ENCODE data around the gene CSTA. TPM values are rescaled to one million over a fixed set of nuclear protein-coding genes. Genes with fewer than 3 reads are reported as not detected.

Gene CSTA
- total RNA-seq, 1 experiment from 2014 or later: not detected

DNA sequence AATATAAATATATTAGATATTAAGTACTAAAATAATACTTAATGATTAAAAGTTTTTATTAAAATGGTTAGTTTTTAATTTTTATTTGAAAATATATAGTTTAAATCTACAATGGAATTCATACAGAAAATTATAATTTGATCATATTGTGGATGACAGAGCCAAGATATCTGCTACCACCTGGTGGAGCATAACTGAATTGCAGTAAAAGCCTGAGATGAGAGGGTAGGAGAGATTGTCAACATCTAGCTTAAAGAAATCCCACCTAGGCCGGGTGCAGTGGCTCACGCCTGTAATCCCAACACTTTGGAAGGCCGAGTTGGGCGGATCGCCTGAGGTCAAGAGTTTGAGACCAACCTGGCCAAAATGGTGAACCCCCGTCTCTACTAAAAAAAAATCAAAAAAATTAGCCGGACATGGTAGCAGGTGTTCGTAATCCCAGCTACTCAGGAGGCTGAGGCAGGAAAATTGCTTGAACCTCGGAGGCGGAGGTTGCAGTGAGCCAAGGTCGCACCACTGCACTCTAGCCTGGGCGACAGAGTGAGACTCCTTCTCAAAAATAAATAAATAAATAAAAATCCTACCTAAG lies 25.1 kb upstream of the CSTA start:
- CTCF ChIA-PET: interaction anchor here (0.6 to 1.2 kb wide), 4 partner anchors 56 to 754 kb away, joined by 3 to 15 read pairs (median 6); partner anchors contain the start of gene POLQ
- Histone ChIP-seq H4K20me1 (ENCODE audit: low read length) (no peaks in the 10 kb centered on the region), H3K79me2 (ENCODE audit: low read length) (no peaks in the 10 kb centered on the region), H3K9me2 (replicated peaks; ENCODE audit: low read length) (no peaks in the 10 kb centered on the region), H2AFZ (ENCODE audit: low read length) (no peak overlapping the region), H3K9me3 (ENCODE audit: low read length) (no peaks in the 10 kb centered on the region), H3K27ac (ENCODE audit: low read length) (no peak overlapping the region), H3K9ac (ENCODE audit: low read length) (no peak overlapping the region), H3F3A (ENCODE audit: low read length, unreplicated experiment) (no peaks in the 10 kb centered on the region), H3K4me2 (ENCODE audit: low read length) (no peak overlapping the region), H3K36me3 (ENCODE audit: low read depth, low read length) (no peaks in the 10 kb centered on the region), H3K4me1 (ENCODE audit: insufficient read depth, low read length) (peaks cover 6% of the 10 kb centered on the region), H3K27me3 (ENCODE audit: low read length) (no peaks in the 10 kb centered on the region), H3K4me3 (ENCODE audit: low read length) (no peak overlapping the region)
- POLR2A ChIA-PET (ENCODE audit: unreplicated experiment): interaction anchor here (0.7 kb wide), 1 partner anchor 672 kb away, joined by 3 read pairs; no protein-coding TSS in a partner anchor
- TF ChIP-seq, protein P1, sequence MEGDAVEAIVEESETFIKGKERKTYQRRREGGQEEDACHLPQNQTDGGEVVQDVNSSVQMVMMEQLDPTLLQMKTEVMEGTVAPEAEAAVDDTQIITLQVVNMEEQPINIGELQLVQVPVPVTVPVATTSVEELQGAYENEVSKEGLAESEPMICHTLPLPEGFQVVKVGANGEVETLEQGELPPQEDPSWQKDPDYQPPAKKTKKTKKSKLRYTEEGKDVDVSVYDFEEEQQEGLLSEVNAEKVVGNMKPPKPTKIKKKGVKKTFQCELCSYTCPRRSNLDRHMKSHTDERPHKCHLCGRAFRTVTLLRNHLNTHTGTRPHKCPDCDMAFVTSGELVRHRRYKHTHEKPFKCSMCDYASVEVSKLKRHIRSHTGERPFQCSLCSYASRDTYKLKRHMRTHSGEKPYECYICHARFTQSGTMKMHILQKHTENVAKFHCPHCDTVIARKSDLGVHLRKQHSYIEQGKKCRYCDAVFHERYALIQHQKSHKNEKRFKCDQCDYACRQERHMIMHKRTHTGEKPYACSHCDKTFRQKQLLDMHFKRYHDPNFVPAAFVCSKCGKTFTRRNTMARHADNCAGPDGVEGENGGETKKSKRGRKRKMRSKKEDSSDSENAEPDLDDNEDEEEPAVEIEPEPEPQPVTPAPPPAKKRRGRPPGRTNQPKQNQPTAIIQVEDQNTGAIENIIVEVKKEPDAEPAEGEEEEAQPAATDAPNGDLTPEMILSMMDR (conservative IDR thresholded peaks at IDR 0.05; ENCODE audit: low read depth, low read length): peak; percentile 70
- TF ChIP-seq EZH2 (IDR thresholded peaks at IDR 0.05; ENCODE audit: low read length, unreplicated experiment): no peak
- intact Hi-C loops (cut with micrococcal nuclease): loop anchor here (1.0 kb wide), 1 partner anchor 754 kb away; no protein-coding TSS in a partner anchor
- peak; percentile 70 for ATAC-seq
- no TSS peak for BruUV-seq (replicated peaks)
- peak; percentile 82 for DNase-seq

DNA sequence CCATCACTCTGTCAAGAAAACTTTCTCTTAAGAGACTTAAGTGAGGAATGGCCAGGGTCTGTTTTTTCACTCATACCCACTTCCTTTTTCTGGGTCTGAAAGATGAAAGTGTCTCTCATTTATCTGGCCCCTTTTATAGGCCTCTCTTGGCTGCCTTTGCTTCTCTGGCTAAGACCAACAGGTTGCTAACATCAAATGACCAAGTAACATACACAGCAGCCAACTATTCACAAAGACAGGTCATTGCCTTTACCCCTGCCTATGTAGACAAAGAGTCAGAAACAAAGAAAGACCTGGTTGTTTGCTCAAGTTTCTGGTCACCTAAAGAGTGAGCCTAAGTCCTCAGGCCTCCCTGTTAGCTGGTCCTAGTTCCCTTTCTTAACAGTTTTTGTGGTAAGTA lies 24.0 kb upstream of the CSTA start:
- DNase-seq: no peak
- TF ChIP-seq, protein P1 (conservative IDR thresholded peaks at IDR 0.05; ENCODE audit: low read depth, low read length): no peak
- no peaks in the 10 kb centered on the region for H3K27me3 ChIP-seq (ENCODE audit: low read length)
- H3F3A ChIP-seq (ENCODE audit: low read length, unreplicated experiment): no peaks in the 10 kb centered on the region
- no TSS peak for BruUV-seq (replicated peaks)
- no peak overlapping the region for H3K4me2 ChIP-seq (ENCODE audit: low read length)
- H3K9me3 ChIP-seq (ENCODE audit: low read length): no peaks in the 10 kb centered on the region
- H4K20me1 ChIP-seq (ENCODE audit: low read length): no peaks in the 10 kb centered on the region
- H2AFZ ChIP-seq (ENCODE audit: low read length): no peak overlapping the region
- H3K36me3 ChIP-seq (ENCODE audit: low read depth, low read length): no peaks in the 10 kb centered on the region
- intact Hi-C loops (cut with micrococcal nuclease): no loop called here
- ATAC-seq: no peak
- ChIA-PET POLR2A (ENCODE audit: unreplicated experiment) (no interaction called here), CTCF (no interaction called here)
- H3K27ac ChIP-seq (ENCODE audit: low read length): no peak overlapping the region
- no peaks in the 10 kb centered on the region for H3K9me2 ChIP-seq (replicated peaks; ENCODE audit: low read length)
- no peak overlapping the region for H3K9ac ChIP-seq (ENCODE audit: low read length)
- H3K4me1 ChIP-seq (ENCODE audit: insufficient read depth, low read length): 0 out of 2 replicates have a peak, but pooled peaks cover 2% of the 10 kb centered on the region
- H3K4me3 ChIP-seq (ENCODE audit: low read length): no peak overlapping the region
- no peaks in the 10 kb centered on the region for H3K79me2 ChIP-seq (ENCODE audit: low read length)

DNA sequence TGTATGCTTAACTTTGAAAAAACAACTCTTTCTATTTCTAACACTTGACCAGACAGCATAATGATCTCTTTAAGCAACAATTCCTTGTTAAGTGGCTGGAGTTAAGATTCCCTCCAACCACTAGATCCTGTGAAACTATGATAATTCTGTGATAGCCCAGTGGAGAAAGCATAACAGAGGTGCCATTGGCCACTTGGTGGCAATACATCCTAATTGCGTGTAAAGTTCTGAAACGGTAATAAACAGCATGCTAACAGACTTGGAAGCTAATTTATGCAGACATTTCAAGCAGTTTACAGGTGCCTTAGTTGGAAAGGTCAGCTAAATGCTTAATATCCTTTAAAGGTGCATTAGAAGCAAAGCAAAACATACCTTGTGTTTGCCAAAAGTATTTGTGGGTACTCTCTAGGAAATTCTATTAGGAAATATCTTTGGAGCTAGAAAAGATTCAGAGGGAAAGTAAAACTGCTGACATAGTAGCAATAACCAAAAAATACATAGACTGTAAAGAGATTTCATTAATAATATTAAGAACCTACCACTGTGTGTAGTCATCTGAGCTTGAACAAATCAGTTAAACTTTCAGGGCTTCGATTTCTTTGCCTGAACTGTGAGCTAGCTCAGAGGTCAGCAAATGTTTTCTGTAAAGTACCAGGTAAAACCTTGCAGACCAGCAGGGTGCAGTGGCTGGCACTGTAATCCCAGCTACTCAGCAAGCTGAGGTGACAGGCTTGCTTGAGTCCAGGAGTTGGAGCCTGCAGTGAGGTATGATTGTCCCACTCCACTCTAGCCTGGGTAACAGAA lies 19.0 kb upstream of the CSTA start:
- Histone ChIP-seq H3K27ac (ENCODE audit: low read length) (no peak overlapping the region), H3K36me3 (ENCODE audit: low read depth, low read length) (no peaks in the 10 kb centered on the region), H3K4me3 (ENCODE audit: low read length) (peak overlapping the region; percentile 21; the same call in 1 of the 2 replicates), H2AFZ (ENCODE audit: low read length) (peak overlapping the region; percentile 60), H3F3A (ENCODE audit: low read length, unreplicated experiment) (no peaks in the 10 kb centered on the region), H3K4me2 (ENCODE audit: low read length) (peak overlapping the region; percentile 51), H3K27me3 (ENCODE audit: low read length) (no peaks in the 10 kb centered on the region), H3K4me1 (ENCODE audit: insufficient read depth, low read length) (0 out of 2 replicates have a peak, but pooled peaks cover 3% of the 10 kb centered on the region), H3K9me2 (replicated peaks; ENCODE audit: low read length) (no peaks in the 10 kb centered on the region), H3K9ac (ENCODE audit: low read length) (no peak overlapping the region), H3K79me2 (ENCODE audit: low read length) (no peaks in the 10 kb centered on the region), H4K20me1 (ENCODE audit: low read length) (no peaks in the 10 kb centered on the region), H3K9me3 (ENCODE audit: low read length) (no peaks in the 10 kb centered on the region)
- ChIA-PET POLR2A (ENCODE audit: unreplicated experiment) (interaction anchor here (0.6 kb wide), 1 partner anchor 45 kb away, joined by 6 read pairs; no protein-coding TSS in a partner anchor), CTCF (interaction anchor here (0.6 to 2.6 kb wide), 23 partner anchors 13 to 760 kb away, joined by 3 to 68 read pairs (median 6); partner anchors contain the start of genes FAM162A, MIX23, POLQ and WDR5B)
- intact Hi-C loops (cut with micrococcal nuclease): loop anchor here (1.0 to 5.0 kb wide), 4 partner anchors 34 to 376 kb away; partner anchors contain the start of genes FAM162A and PARP14
- BruUV-seq (replicated peaks): no TSS peak
- DNase-seq: peak; percentile 73
- ATAC-seq: peak; percentile 98
- no peak for TF ChIP-seq EZH2 (IDR thresholded peaks at IDR 0.05; ENCODE audit: low read length, unreplicated experiment)
- no peak for TF ChIP-seq EZH2phosphoT487 (IDR thresholded peaks at IDR 0.05; ENCODE audit: borderline replicate concordance, low read length)
- TF ChIP-seq, protein P1 (conservative IDR thresholded peaks at IDR 0.05; ENCODE audit: low read depth, low read length): peak; percentile 52

Measured in PC-3 (cell line).